Panc1 (cell line): ENCODE results near the gene RASSF8. TPM values are rescaled to one million over a fixed set of nuclear protein-coding genes. Genes with fewer than 3 reads are reported as not detected.

Experiments used
- ATAC-seq: fragments of 200-7000 bp; cut with Tn5 transposase; 2 replicates; pipeline ENCODE4 v1.9.1; 2020; ENCODE audit warnings: mild to moderate bottlenecking, moderate library complexity
- BruUV-seq: library from RNA; stranded (reverse); fragments of 400-500 nt; replicated peaks from 2 replicates; lab custom pipeline; 2021; lab: Mats Ljungman, UMichigan
- CTCF ChIA-PET: fragments of 300-600 bp; sonication (Branson Sonifier 250); formaldehyde crosslinking; loops from one replicate; lab custom pipeline; 2022; ENCODE audit warnings: antibody characterized with exemption; lab: Charles Lee
- POLR2A ChIA-PET: fragments of 300-600 bp; sonication (Branson Sonifier 250); formaldehyde crosslinking; loops from one replicate; lab custom pipeline; 2022; ENCODE audit warnings: antibody characterized with exemption; lab: Charles Lee
- DNase-seq: peaks from one replicate; pipeline ENCODE4 v3.0.0-alpha.2; 2010; ENCODE audit warnings: low read depth, low spot score
- H3K27ac ChIP-seq: 2 replicates; pipeline ENCODE4 v1.5.1; 2011; ENCODE audit warnings: mild to moderate bottlenecking, low read length, inconsistent platforms
- H3K27me3 ChIP-seq: fragments of 200-500 bp; sonication (Bioruptor generic); 2 replicates; pipeline ENCODE4 v1.6.0; 2014; ENCODE audit warnings: low read length, inconsistent platforms; ENCODE audit not compliant: control insufficient read depth, insufficient read depth
- H3K36me3 ChIP-seq: fragments of 200-500 bp; sonication (Bioruptor generic); 2 replicates; pipeline ENCODE4 v1.5.1; 2014; ENCODE audit warnings: inconsistent platforms, mild to moderate bottlenecking, low read length, moderate library complexity; ENCODE audit not compliant: control insufficient read depth, insufficient read depth
- H3K4me1 ChIP-seq: 2 replicates; pipeline ENCODE4 v1.5.1; 2011; ENCODE audit warnings: inconsistent platforms, mild to moderate bottlenecking, low read length, moderate library complexity; ENCODE audit not compliant: control insufficient read depth, insufficient read depth
- H3K4me3 ChIP-seq, 2 experiments: 2 replicates each; pipeline ENCODE4 v1.5.1; 2011 to 2012; ENCODE audit warnings: low read depth in 2 of 2, low read length in 2 of 2, mild to moderate bottlenecking in 2 of 2, inconsistent platforms in 1 of 2, moderate library complexity in 1 of 2
- H3K9me3 ChIP-seq: fragments of 200-500 bp; sonication (Bioruptor generic); 2 replicates; pipeline ENCODE4 v1.5.1; 2014; ENCODE audit warnings: low read depth, mild to moderate bottlenecking, inconsistent platforms, low read length, moderate library complexity; ENCODE audit not compliant: control insufficient read depth, insufficient read depth
- CTCF ChIP-seq: fragments of 450-650 bp; IDR thresholded peaks from 2 replicates; pipeline ENCODE4 v1.5.1; 2017; ENCODE audit warnings: mild to moderate bottlenecking
- POLR2AphosphoS5 ChIP-seq: IDR thresholded peaks from 2 replicates; pipeline ENCODE4 v1.6.1; 2012; ENCODE audit warnings: mild to moderate bottlenecking, low read depth, low read length, moderate library complexity
- REST ChIP-seq, 2 experiments: IDR thresholded peaks; 2 replicates each; pipeline ENCODE4 v1.6.1; 2011 to 2012; ENCODE audit warnings: low read depth in 2 of 2, control low read depth in 1 of 2, low read length in 1 of 2, mild to moderate bottlenecking in 1 of 2, moderate library complexity in 1 of 2; ENCODE audit not compliant: insufficient read depth in 1 of 2
- SIN3A ChIP-seq: IDR thresholded peaks from 2 replicates; pipeline ENCODE4 v1.6.1; 2012; ENCODE audit warnings: low read depth, mild to moderate bottlenecking, low read length, moderate library complexity, borderline replicate concordance; ENCODE audit not compliant: insufficient read depth
- TCF7L2 ChIP-seq: IDR thresholded peaks from 2 replicates; pipeline ENCODE4 v1.6.1; 2011; ENCODE audit warnings: mild to moderate bottlenecking, low read depth, low read length, inconsistent platforms
- in situ Hi-C: cut with HindIII; loops from 2 replicates; pipeline ENCODE4 v1.10.0; 2016; ENCODE audit warnings: low sequenced_read_pairs, low pct_unique_long_range_greater_than_20kb
- intact Hi-C: fragments of 100-400 bp; cut with micrococcal nuclease; formaldehyde crosslinking; loops from one replicate; pipeline ENCODE4 v1.10.0; 2022; ENCODE audit not compliant: unreplicated experiment
- total RNA-seq: library from RNA; stranded (reverse); gene quantifications from one replicate; pipeline ENCODE4 v1.2.1, GENCODE V29; 2021; ENCODE audit not compliant: unreplicated experiment

The RASSF8 gene
- total RNA-seq, 1 experiment from 2014 or later: 103 TPM

- intact Hi-C loops: loop anchor here (5.0 kb wide), 1 partner anchor 401 kb away; no protein-coding TSS in a partner anchor
- no peak for ATAC-seq
- Histone ChIP-seq H3K9me3 (no peaks in the 10 kb centered on the region), H3K4me1 (peaks cover 57% of the 10 kb centered on the region), H3K4me3 (peak overlapping the region; percentile 63 to 68), H3K36me3 (no peaks in the 10 kb centered on the region; the same call in 1 of the 2 replicates), H3K27ac (peak overlapping the region; percentile 100), H3K27me3 (no peaks in the 10 kb centered on the region)
- TF ChIP-seq CTCF: no peak
- peak; percentile 54; the same call in 1 of the 2 replicates for TF ChIP-seq POLR2AphosphoS5
- TF ChIP-seq TCF7L2: no peak
- no peak for TF ChIP-seq REST (IDR thresholded peaks at IDR 0.05; ENCODE audit: insufficient read depth in 1 of 2, low read depth in 2 of 2, low read length in 1 of 2)
- 0 out of 2 replicates have a peak, but pooled peaks have one; percentile 36 for TF ChIP-seq SIN3A
- no peak for DNase-seq
- ChIA-PET CTCF (interaction anchor here (0.6 to 0.9 kb wide), 3 partner anchors 402 to 971 kb away, joined by 6 to 18 read pairs (median 16); no protein-coding TSS in a partner anchor), POLR2A (interaction anchor here (0.6 to 0.9 kb wide), 6 partner anchors 21 to 736 kb away, joined by 3 to 17 read pairs (median 4); no protein-coding TSS in a partner anchor)
- BruUV-seq: TSS peak; percentile 63
- in situ Hi-C loops: no loop called here
These were observed 163.0 kb downstream of the RASSF8 start for GRCh38 chr12:26121323-26122060.

- in situ Hi-C loops: no loop called here
- no peak for DNase-seq
- ChIA-PET POLR2A (interaction anchor here (0.6 to 1.7 kb wide), 6 partner anchors 22 to 687 kb away, joined by 3 to 7 read pairs (median 4); no protein-coding TSS in a partner anchor), CTCF (interaction anchor here (0.7 to 2.7 kb wide), 3 partner anchors 8 to 152 kb away, joined by 3 to 12 read pairs (median 4); no protein-coding TSS in a partner anchor)
- intact Hi-C loops: loop anchor here (5.0 kb wide), 1 partner anchor 400 kb away; no protein-coding TSS in a partner anchor
- TF ChIP-seq CTCF: no peak
- 0 out of 2 replicates have a peak, but pooled peaks have one; percentile 63 for TF ChIP-seq SIN3A
- peaks cover 56% of the 10 kb centered on the region for H3K4me1 ChIP-seq
- 0 out of 2 replicates have a peak, but pooled peaks cover under 1% of the 10 kb centered on the region for H3K27me3 ChIP-seq
- H3K27ac ChIP-seq: peak overlapping the region; percentile 100
- no peaks in the 10 kb centered on the region for H3K9me3 ChIP-seq
- BruUV-seq: no TSS peak
- ATAC-seq: no peak
- peak overlapping the region; percentile 68 to 90 for H3K4me3 ChIP-seq
- no peaks in the 10 kb centered on the region; the same call in 1 of the 2 replicates for H3K36me3 ChIP-seq
These were observed 163.7 kb downstream of the RASSF8 start for GRCh38 chr12:26122061-26122680.
